Measurements from ENCODE around the gene AMZ1.

The AMZ1 gene

GRCh38 chr7:2651847-2652735, 35.9 kb upstream of the AMZ1 start:
- no peak for DNase-seq

- no peak for DNase-seq
Measured at GRCh38 chr7:2652736-2653060, 35.3 kb upstream of the AMZ1 start.

GRCh38 chr7:2654059-2654458, 33.9 kb upstream of the AMZ1 start:
- no peak for DNase-seq

- DNase-seq, result no peak
Measured at GRCh38 chr7:2655870-2656614, 32.0 kb upstream of the AMZ1 start.

GRCh38 chr7:2657208-2657607, 30.8 kb upstream of the AMZ1 start:
- no peak for DNase-seq

GRCh38 chr7:2657920-2658671, 29.9 kb upstream of the AMZ1 start:
- no peak for DNase-seq

GRCh38 chr7:2658941-2659340, 29.1 kb upstream of the AMZ1 start:
- no peak for DNase-seq

- DNase-seq, result no peak
Measured at GRCh38 chr7:2659556-2660358, 28.2 kb upstream of the AMZ1 start.

- DNase-seq, result no peak
Measured at GRCh38 chr7:2660359-2661095, 27.5 kb upstream of the AMZ1 start.

- DNase-seq, result no peak
Measured at GRCh38 chr7:2661096-2661449, 26.9 kb upstream of the AMZ1 start.

- DNase-seq, result no peak
Measured at GRCh38 chr7:2661602-2662272, 26.3 kb upstream of the AMZ1 start.

GRCh38 chr7:2662273-2663120, 25.5 kb upstream of the AMZ1 start:
- DNase-seq, result no peak

- no peak for DNase-seq
Measured at GRCh38 chr7:2663121-2663886, 24.7 kb upstream of the AMZ1 start.

GRCh38 chr7:2663960-2664359, 24.0 kb upstream of the AMZ1 start:
- no peak for DNase-seq

GRCh38 chr7:2665359-2665791, 22.6 kb upstream of the AMZ1 start:
- DNase-seq, result no peak

- DNase-seq, result no peak
Measured at GRCh38 chr7:2666155-2666554, 21.8 kb upstream of the AMZ1 start.

GRCh38 chr7:2666588-2667250, 21.3 kb upstream of the AMZ1 start:
- no peak for DNase-seq

GRCh38 chr7:2667843-2668242, 20.2 kb upstream of the AMZ1 start:
- DNase-seq, result no peak

GRCh38 chr7:2668401-2668800, 19.6 kb upstream of the AMZ1 start:
- no peak for DNase-seq

Measured in T1000 (cell line).